NB4 (cell line): ENCODE measurements around the gene DAP.

Experiments used
- DNase-seq: peaks from one replicate; pipeline ENCODE4 v3.0.0; 2010; ENCODE audit warnings: low read depth
- H3K4me3 ChIP-seq: one replicate; pipeline ENCODE4 v1.5.1; 2011; ENCODE audit warnings: mild to moderate bottlenecking, low read depth, low read length, moderate library complexity
- CTCF ChIP-seq: IDR thresholded peaks from one replicate; pipeline ENCODE4 v1.5.1; 2012; ENCODE audit warnings: low read depth, low read length
- MAX ChIP-seq: IDR thresholded peaks from 2 replicates; pipeline ENCODE4 v1.6.1; 2011; ENCODE audit warnings: low read depth, low read length
- MYC ChIP-seq: IDR thresholded peaks from 2 replicates; pipeline ENCODE4 v1.6.1; 2011; ENCODE audit warnings: low read depth, low read length
- POLR2A ChIP-seq: IDR thresholded peaks from 2 replicates; pipeline ENCODE4 v1.6.1; 2011; ENCODE audit warnings: mild to moderate bottlenecking; ENCODE audit not compliant: insufficient read length; ENCODE audit errors: extremely low read depth

Gene DAP

GRCh38 chr5:10652606-10653005 is 108.4 kb downstream of the DAP start:
- DNase-seq = no peak
- no peak for TF ChIP-seq CTCF
- TF ChIP-seq MAX = no peak
- TF ChIP-seq POLR2A = no peak
- no peak for TF ChIP-seq MYC
- H3K4me3 ChIP-seq = no peak overlapping the region

GRCh38 chr5:10652151-10652550 is 108.9 kb downstream of the DAP start:
- no peak for DNase-seq
- TF ChIP-seq CTCF = no peak
- no peak for TF ChIP-seq POLR2A
- no peak for TF ChIP-seq MAX
- TF ChIP-seq MYC = no peak
- no peak overlapping the region for H3K4me3 ChIP-seq

GRCh38 chr5:10649666-10650380 is 111.2 kb downstream of the DAP start:
- no peak for DNase-seq
- H3K4me3 ChIP-seq = no peak overlapping the region
- TF ChIP-seq POLR2A (no peak), MAX (no peak), CTCF (no peak), MYC (no peak)

GRCh38 chr5:10648806-10649665 is 112.0 kb downstream of the DAP start:
- no peak for TF ChIP-seq MAX
- no peak for TF ChIP-seq CTCF
- no peak for TF ChIP-seq POLR2A
- TF ChIP-seq MYC = no peak
- DNase-seq = no peak
- H3K4me3 ChIP-seq = no peak overlapping the region

- no peak for TF ChIP-seq CTCF
- no peak for TF ChIP-seq POLR2A
- no peak for TF ChIP-seq MYC
- no peak for TF ChIP-seq MAX
- no peak for DNase-seq
- H3K4me3 ChIP-seq = no peak overlapping the region
These were observed 113.4 kb downstream of the DAP start for GRCh38 chr5:10647640-10648039.
